ENCODE results near the gene NCAM1. TPM values are rescaled to one million over a fixed set of nuclear protein-coding genes. Genes with fewer than 3 reads are reported as not detected.

Gene NCAM1
- total RNA-seq, 6 donors from 2014 or later: 1.4 to 15.3 (median 2.5) TPM

DNA sequence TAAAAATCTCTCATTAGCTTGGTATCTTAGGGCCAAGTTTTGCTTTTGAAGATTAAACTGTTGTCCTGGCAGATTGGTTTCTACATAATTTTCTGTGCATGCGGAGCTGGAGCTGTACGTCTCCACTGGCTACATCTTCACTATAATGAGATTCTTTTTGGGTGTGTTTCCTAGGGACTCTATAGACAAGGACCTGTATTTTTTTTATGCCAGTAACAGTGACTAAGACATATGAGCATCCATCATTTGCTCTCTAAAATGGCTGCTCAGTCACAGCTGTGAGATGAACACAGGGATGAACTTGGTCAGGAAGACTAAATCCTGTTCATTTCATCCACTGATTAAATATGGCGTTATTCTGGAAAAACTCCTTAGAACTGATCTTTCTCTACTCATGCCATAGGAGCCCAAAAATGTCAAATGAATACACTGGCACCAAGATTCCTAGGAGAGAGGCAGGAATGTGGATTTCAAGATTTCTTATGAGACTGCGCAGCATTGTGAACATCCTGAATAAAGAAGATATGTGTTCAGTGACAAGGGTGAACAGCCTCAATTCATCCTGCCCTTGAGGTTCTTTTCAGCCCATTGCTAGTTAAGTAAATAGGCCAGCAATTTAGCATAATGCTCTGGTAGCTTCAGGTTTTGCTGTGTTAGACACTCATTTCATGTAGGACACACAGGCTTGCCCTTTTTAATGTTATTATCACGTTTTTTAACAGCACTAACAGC, 168.2 kb downstream of the NCAM1 start:
- Histone ChIP-seq H3K4me1 (no peaks in the 10 kb centered on the region), H3K27ac (no peak overlapping the region), H3K36me3 (no peaks in the 10 kb centered on the region), H3K4me3 (no peak overlapping the region), H3K9me3 (no peaks in the 10 kb centered on the region), H3K27me3 (no peaks in the 10 kb centered on the region)
- WGBS, 2 donors: 87 to 88% methylated on average over 5 of the region's 5 CpGs
- TF ChIP-seq EP300 (IDR thresholded peaks at IDR 0.05) (no peak), POLR2A (IDR thresholded peaks at IDR 0.05) (no peak), POLR2AphosphoS5 (IDR thresholded peaks at IDR 0.05) (no peak)
- TF ChIP-seq, protein P1, sequence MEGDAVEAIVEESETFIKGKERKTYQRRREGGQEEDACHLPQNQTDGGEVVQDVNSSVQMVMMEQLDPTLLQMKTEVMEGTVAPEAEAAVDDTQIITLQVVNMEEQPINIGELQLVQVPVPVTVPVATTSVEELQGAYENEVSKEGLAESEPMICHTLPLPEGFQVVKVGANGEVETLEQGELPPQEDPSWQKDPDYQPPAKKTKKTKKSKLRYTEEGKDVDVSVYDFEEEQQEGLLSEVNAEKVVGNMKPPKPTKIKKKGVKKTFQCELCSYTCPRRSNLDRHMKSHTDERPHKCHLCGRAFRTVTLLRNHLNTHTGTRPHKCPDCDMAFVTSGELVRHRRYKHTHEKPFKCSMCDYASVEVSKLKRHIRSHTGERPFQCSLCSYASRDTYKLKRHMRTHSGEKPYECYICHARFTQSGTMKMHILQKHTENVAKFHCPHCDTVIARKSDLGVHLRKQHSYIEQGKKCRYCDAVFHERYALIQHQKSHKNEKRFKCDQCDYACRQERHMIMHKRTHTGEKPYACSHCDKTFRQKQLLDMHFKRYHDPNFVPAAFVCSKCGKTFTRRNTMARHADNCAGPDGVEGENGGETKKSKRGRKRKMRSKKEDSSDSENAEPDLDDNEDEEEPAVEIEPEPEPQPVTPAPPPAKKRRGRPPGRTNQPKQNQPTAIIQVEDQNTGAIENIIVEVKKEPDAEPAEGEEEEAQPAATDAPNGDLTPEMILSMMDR (IDR thresholded peaks at IDR 0.05): no peak
- DNase-seq: no peak
- ATAC-seq (ENCODE audit: low FRiP score in 2 of 2): no peak

DNA sequence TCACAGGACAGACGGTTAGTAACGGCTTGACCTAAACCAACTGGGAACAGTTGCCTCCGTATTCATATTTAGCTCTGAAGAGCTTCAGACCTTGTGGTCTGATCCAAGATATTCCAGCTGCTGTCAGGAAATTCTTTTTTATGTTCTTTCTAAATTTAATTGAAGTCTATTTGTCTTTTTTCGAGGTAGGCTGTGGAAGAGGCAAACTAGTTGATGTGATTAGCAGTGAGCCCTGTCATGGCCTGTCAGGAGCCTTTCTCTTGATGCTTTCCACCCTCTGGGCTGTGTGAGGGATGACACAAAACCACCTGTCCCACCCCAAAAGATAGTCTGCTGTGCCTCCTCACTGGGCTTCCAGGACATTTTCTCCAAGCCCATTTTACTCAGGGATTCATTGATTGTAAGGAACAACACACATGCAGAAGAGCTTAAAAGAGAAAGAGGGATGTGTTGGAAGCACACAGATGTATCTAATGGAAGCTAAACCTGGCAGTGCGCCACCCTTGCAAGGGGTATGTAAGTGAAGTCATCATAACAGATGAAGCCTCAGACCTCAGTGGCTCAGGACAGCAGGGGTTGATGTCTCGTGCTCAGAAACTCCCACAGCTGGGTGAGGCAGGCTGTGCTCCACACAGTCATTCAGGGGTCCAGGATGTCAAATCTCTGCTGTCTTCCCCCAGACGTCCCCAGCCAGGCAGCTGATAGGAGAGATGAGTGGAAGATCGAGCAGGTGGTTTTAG, 170.0 kb downstream of the NCAM1 start:
- Histone ChIP-seq H3K27ac (no peak overlapping the region), H3K4me1 (no peaks in the 10 kb centered on the region), H3K9me3 (no peaks in the 10 kb centered on the region), H3K4me3 (no peak overlapping the region), H3K27me3 (no peaks in the 10 kb centered on the region), H3K36me3 (no peaks in the 10 kb centered on the region)
- ATAC-seq (ENCODE audit: low FRiP score in 2 of 2) (no peak), DNase-seq (no peak)
- WGBS, 2 donors: 79 to 83% methylated on average over 8 of the region's 8 CpGs
- TF ChIP-seq POLR2AphosphoS5 (IDR thresholded peaks at IDR 0.05) (no peak), POLR2A (IDR thresholded peaks at IDR 0.05) (no peak), EP300 (IDR thresholded peaks at IDR 0.05) (no peak)
- TF ChIP-seq, protein P1 (IDR thresholded peaks at IDR 0.05): no peak

DNA sequence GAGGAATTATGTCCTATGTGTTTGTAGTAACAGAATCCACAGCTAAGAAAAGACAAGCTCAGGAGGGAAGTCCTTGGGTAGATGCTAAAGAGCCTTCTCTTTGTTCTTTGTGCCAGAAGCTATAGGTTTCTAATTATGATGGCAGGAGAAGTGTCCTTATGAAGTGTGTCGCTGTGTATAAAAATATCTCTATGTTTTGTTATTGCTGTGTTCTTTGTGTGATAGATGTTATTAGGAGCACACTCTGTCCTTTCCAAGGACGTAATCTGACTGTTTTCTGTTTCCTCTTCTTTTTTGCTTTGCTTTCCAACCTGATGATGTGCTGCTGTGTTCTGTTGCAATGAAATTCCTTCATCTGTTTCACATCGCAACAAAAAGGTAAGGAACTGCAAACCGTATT, 171.9 kb downstream of the NCAM1 start:
- no peaks in the 10 kb centered on the region for H3K4me1 ChIP-seq
- no peak for DNase-seq
- TF ChIP-seq POLR2AphosphoS5 (IDR thresholded peaks at IDR 0.05) (no peak), POLR2A (IDR thresholded peaks at IDR 0.05) (no peak), EP300 (IDR thresholded peaks at IDR 0.05) (no peak)
- TF ChIP-seq, protein P1 (IDR thresholded peaks at IDR 0.05): no peak
- H3K9me3 ChIP-seq: no peaks in the 10 kb centered on the region
- H3K27ac ChIP-seq: no peak overlapping the region
- H3K36me3 ChIP-seq: no peaks in the 10 kb centered on the region
- H3K4me3 ChIP-seq: no peak overlapping the region
- H3K27me3 ChIP-seq: no peaks in the 10 kb centered on the region
- ATAC-seq (ENCODE audit: low FRiP score in 2 of 2): no peak
- WGBS, 2 donors: 76 to 78% methylated on average over 4 of the region's 4 CpGs

DNA sequence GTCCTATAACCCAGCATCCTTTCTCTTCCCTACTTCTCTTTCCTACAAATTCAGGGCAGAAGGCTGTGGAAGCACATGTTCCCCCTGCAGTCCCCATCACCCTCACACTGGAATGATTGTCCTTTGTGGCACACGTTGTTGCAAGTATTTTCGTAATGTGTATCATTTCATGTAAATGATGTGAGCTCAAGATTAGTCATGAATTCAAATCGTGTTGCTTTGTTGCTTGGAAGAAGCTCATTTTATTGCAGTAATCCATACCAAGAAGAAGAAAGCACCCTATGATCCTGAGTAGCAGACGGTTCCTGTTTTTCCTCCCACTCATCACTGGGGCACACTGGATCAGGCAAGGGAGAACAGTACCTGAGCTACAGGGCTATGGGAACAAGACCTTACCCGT, 173.4 kb downstream of the NCAM1 start:
- H3K27me3 ChIP-seq: no peaks in the 10 kb centered on the region
- DNase-seq (no peak), ATAC-seq (ENCODE audit: low FRiP score in 2 of 2) (no peak)
- H3K4me3 ChIP-seq: no peak overlapping the region
- 83 to 88% methylated on average over 5 of the region's 5 CpGs for WGBS, 2 donors
- no peaks in the 10 kb centered on the region for H3K9me3 ChIP-seq
- H3K36me3 ChIP-seq: no peaks in the 10 kb centered on the region
- no peaks in the 10 kb centered on the region for H3K4me1 ChIP-seq
- no peak overlapping the region for H3K27ac ChIP-seq
- no peak for TF ChIP-seq POLR2AphosphoS5 (IDR thresholded peaks at IDR 0.05)

DNA sequence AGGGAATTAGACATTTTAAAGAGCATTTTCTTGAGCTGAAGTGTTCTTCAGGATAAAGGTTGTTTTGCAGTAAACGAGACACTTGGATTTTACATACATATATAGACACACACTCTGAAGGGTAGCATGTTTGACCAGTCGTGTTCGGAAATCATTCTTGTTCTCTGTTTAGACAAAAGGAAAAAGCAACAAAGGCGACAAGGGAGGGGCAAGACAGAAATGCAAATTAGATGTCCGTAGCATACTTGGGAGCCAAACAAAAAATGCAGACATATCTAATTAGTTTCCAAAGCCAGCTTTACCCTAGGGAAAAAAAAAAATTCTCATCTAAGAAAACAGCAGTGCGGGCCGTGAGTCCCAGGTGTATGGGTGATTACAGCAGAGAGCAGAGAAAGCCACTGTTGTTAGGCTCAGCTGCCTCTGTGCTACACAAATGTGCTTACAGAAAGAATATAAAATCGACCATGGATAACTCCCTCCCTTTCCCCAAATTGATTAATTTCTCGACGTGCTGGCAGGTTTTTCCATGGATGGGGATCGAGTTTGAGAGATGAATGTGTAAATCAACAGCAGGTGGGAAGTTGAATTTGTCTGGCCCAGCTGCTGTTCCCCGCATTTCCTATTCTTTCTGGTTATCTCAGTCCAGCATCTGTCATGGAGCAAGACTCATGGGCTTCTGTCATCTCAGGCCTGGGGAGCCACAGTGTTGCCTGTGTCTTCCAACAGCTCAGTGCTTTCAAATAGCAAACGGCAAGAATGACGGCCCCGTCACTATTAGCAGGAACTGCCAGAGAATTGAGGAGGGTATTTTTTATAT, 176.7 kb downstream of the NCAM1 start:
- Histone ChIP-seq H3K36me3 (no peaks in the 10 kb centered on the region), H3K27ac (no peak overlapping the region), H3K4me3 (no peak overlapping the region), H3K4me1 (no peaks in the 10 kb centered on the region), H3K27me3 (no peaks in the 10 kb centered on the region), H3K9me3 (no peaks in the 10 kb centered on the region)
- no peak for DNase-seq
- no peak for ATAC-seq (ENCODE audit: low FRiP score in 2 of 2)
- TF ChIP-seq, protein P1 (IDR thresholded peaks at IDR 0.05): no peak
- no peak for TF ChIP-seq EP300 (IDR thresholded peaks at IDR 0.05)
- TF ChIP-seq POLR2AphosphoS5 (IDR thresholded peaks at IDR 0.05): no peak
- TF ChIP-seq POLR2A (IDR thresholded peaks at IDR 0.05): no peak
- WGBS, 2 donors: 59 to 64% methylated on average over 15 of the region's 15 CpGs

Measured in upper lobe of left lung (tissue), 6 donors.